ENCODE measurements around the gene ANK2. TPM values are rescaled to one million over a fixed set of nuclear protein-coding genes. Genes with fewer than 3 reads are reported as not detected.

ANK2 gene
- total RNA-seq, 3 donors from 2014 or later, result 7.6 to 69.3 (median 21.0) TPM

DNA sequence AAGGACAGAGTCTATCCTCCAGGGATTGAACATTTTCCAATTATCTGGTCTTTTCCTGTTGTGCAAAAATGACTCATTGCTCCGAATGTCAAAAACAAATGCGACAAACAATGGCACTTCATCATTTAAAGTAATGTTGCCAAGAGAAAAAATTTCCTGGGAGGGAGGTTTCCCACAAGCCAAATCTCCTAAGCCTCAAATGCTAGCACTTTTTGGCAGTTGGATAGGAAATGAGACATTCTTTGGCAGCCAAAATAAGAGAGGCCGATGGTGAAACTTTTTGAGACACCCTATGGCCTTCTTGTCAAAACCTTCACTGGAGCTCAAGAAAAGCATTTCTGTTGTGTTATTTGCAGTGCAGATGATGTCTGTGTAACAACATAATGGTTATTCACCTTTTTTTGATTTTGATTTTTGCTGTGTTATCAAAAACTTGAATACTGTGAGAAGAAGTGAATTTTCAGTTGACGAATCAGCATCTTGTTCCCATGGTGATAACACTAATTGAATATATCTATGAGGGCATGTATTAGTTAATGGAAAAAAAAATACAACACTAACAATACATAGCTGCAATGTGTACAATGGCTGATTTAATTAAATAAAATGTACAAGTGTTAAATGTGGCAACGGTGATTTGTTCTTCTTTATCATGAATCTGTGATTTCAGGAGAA, 333.8 kb downstream of the ANK2 start:
- Histone ChIP-seq H3K36me3 (ENCODE audit: low read depth) (no peaks in the 10 kb centered on the region), H3K4me1 (ENCODE audit: low read depth) (no peaks in the 10 kb centered on the region), H3K4me3 (no peak overlapping the region), H3K9me3 (no peaks in the 10 kb centered on the region)
- DNase-seq (no peak), ATAC-seq (no peak)
- intact Hi-C loops (cut with DNase I, micrococcal nuclease), result no loop called here
- no peak for TF ChIP-seq CTCF (IDR thresholded peaks at IDR 0.05)

DNA sequence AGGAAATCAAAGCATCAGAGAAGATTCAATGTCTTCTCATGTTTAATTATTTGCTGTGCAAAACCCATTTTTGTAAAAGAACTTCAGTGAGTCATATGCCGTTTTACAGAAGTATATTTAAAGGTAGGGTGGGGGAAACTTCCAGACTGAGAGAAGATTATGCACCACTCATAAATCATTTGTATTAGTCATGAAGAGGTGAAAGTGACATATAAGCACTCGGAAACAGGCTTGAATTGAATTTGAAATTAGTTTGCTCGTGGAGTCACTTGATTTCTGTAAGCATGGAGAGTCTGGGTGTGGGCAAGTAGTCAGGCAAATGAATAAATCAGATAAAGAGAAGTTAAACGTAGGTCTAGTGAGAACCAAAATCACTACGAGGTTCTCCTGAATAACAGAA, 335.1 kb downstream of the ANK2 start:
- ATAC-seq, result no peak
- Histone ChIP-seq H3K36me3 (ENCODE audit: low read depth) (no peaks in the 10 kb centered on the region), H3K4me3 (no peak overlapping the region), H3K4me1 (ENCODE audit: low read depth) (no peaks in the 10 kb centered on the region), H3K9me3 (no peaks in the 10 kb centered on the region)
- intact Hi-C loops (cut with DNase I, micrococcal nuclease), result no loop called here
- no peak for DNase-seq
- no peak for TF ChIP-seq CTCF (IDR thresholded peaks at IDR 0.05)

GRCh38 chr4:113385281-113385899, 335.9 kb downstream of the ANK2 start:
- intact Hi-C loops (cut with DNase I, micrococcal nuclease), result no loop called here
- H3K4me1 ChIP-seq (ENCODE audit: low read depth), result no peaks in the 10 kb centered on the region
- ATAC-seq, result no peak
- no peaks in the 10 kb centered on the region for H3K36me3 ChIP-seq (ENCODE audit: low read depth)
- no peaks in the 10 kb centered on the region for H3K9me3 ChIP-seq
- no peak for TF ChIP-seq CTCF (IDR thresholded peaks at IDR 0.05)
- no peak for DNase-seq
- no peak overlapping the region for H3K4me3 ChIP-seq

DNA sequence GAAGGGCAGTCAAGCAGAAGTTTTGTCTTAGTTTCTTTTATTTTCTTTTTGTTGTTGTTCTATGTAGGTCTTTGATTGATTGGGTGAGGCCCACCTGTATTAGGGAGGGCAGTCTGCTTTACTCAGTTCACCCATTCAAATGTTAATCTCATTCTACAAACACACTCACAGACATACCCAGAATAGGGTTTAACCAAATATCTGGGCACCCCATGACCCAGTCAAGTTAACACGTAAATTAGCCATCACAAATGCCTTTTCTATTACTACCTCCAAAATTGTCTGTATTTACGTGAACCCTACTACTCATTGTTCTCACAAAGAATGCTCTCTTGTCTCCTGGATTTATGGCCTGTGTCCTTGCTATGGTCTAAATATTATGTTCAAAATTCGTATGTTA, 339.7 kb downstream of the ANK2 start:
- DNase-seq, result no peak
- intact Hi-C loops (cut with DNase I, micrococcal nuclease), result no loop called here
- no peaks in the 10 kb centered on the region for H3K36me3 ChIP-seq (ENCODE audit: low read depth)
- TF ChIP-seq CTCF (IDR thresholded peaks at IDR 0.05), result no peak
- H3K4me3 ChIP-seq, result no peak overlapping the region
- no peak for ATAC-seq
- no peaks in the 10 kb centered on the region for H3K9me3 ChIP-seq
- H3K4me1 ChIP-seq (ENCODE audit: low read depth), result no peaks in the 10 kb centered on the region

- H3K36me3 ChIP-seq (ENCODE audit: low read depth), result no peaks in the 10 kb centered on the region
- no peak for DNase-seq
- intact Hi-C loops (cut with DNase I, micrococcal nuclease), result loop anchor here in 1 of 2 donors (10.0 kb wide), 3 partner anchors 384 to 994 kb away; no protein-coding TSS in a partner anchor
- ATAC-seq, result no peak
- no peak overlapping the region for H3K4me3 ChIP-seq
- H3K9me3 ChIP-seq, result no peaks in the 10 kb centered on the region
- H3K4me1 ChIP-seq (ENCODE audit: low read depth), result no peaks in the 10 kb centered on the region
- no peak for TF ChIP-seq CTCF (IDR thresholded peaks at IDR 0.05)
Measured at GRCh38 chr4:113390850-113391249, 341.4 kb downstream of the ANK2 start.

Data from mucosa of descending colon (tissue), 3 donors.